CD4-positive, alpha-beta T cell (primary cell): Measurements from ENCODE around the gene LDHD. TPM values are rescaled to one million over a fixed set of nuclear protein-coding genes. Genes with fewer than 3 reads are reported as not detected.

Experiments used
- ATAC-seq: fragments of 200-7000 bp; cut with Tn5 transposase; one replicate; pipeline ENCODE4 v1.10.0; 2022; ENCODE audit warnings: mild to moderate bottlenecking; ENCODE audit not compliant: poor library complexity
- CTCF ChIA-PET: fragments of 350-600 bp; sonication (Branson Sonifier 250); formaldehyde crosslinking; loops from one replicate; lab custom pipeline; 2021; ENCODE audit warnings: antibody characterized with exemption, inconsistent platforms; lab: Charles Lee
- POLR2A ChIA-PET: fragments of 350-600 bp; sonication (Branson Sonifier 250); formaldehyde crosslinking; loops from one replicate; lab custom pipeline; 2021; ENCODE audit warnings: antibody characterized with exemption, inconsistent platforms; lab: Charles Lee
- DNase-seq, 14 experiments: peaks; one replicate each; pipeline ENCODE4 v3.0.0-alpha.2; 2013 to 2020; ENCODE audit warnings: mixed read lengths in 2 of 14
- H3K27ac ChIP-seq, 2 donors: one replicate each; pipeline versions ENCODE4 v1.5.1 to v1.7.0; 2013; ENCODE audit warnings: low read length in 2 of 2, low read depth in 1 of 2, mild to moderate bottlenecking in 1 of 2
- H3K27me3 ChIP-seq, 2 experiments: 1 replicate in 1 of 2; 2 replicates in 1 of 2; pipeline versions ENCODE4 v1.6.1 to v1.7.0; 2013; ENCODE audit warnings: low read length in 2 of 2, control low read depth in 1 of 2, mild to moderate bottlenecking in 1 of 2, moderate library complexity in 1 of 2; ENCODE audit not compliant: insufficient read depth in 2 of 2, control insufficient read depth in 1 of 2
- H3K36me3 ChIP-seq: one replicate; pipeline ENCODE4 v1.6.1; 2013; ENCODE audit warnings: low read length, control low read depth; ENCODE audit not compliant: insufficient read depth
- H3K4me1 ChIP-seq: one replicate; pipeline ENCODE4 v1.6.1; 2013; ENCODE audit warnings: low read length, control low read depth; ENCODE audit not compliant: insufficient read depth
- H3K4me3 ChIP-seq: one replicate; pipeline ENCODE4 v1.5.1; 2013; ENCODE audit warnings: mild to moderate bottlenecking, low read length, moderate library complexity
- H3K9me3 ChIP-seq, 2 experiments: 1 replicate in 1 of 2; 2 replicates in 1 of 2; pipeline versions ENCODE4 v1.6.1 to v1.7.0; 2013; ENCODE audit warnings: low read length in 2 of 2, mild to moderate bottlenecking in 2 of 2, control low read depth in 1 of 2, moderate library complexity in 1 of 2; ENCODE audit not compliant: control insufficient read depth in 1 of 2, insufficient read depth in 1 of 2
- H3K27ac Mint-ChIP-seq: one replicate; pipeline ENCODE4 v1.8.0; 2020; ENCODE audit warnings: mixed read lengths
- H3K27me3 Mint-ChIP-seq: one replicate; pipeline ENCODE4 v1.8.0; 2021; ENCODE audit warnings: mixed read lengths
- H3K36me3 Mint-ChIP-seq: one replicate; pipeline ENCODE4 v1.8.0; 2021; ENCODE audit warnings: low read depth, mixed read lengths
- H3K4me1 Mint-ChIP-seq: one replicate; pipeline ENCODE4 v1.8.0; 2021; ENCODE audit warnings: low read depth, mixed read lengths
- H3K4me3 Mint-ChIP-seq: one replicate; pipeline ENCODE4 v1.8.0; 2020; ENCODE audit warnings: mild to moderate bottlenecking, mixed read lengths
- H3K9me3 Mint-ChIP-seq: one replicate; pipeline ENCODE4 v1.8.0; 2020; ENCODE audit warnings: mixed read lengths
- intact Hi-C, 2 experiments: fragments of 100-400 bp; cut with DNase I in 1 of 2; cut with micrococcal nuclease in 1 of 2; formaldehyde crosslinking; loops; one replicate each; pipeline versions ENCODE4 v1.15.1 to v1.9.0; 2023 to 2025; cut with DNase I, micrococcal nuclease
- total RNA-seq, 174 experiments: library from RNA in 2 of 174; stranded (reverse) in 2 of 174; gene quantifications; one replicate each; pipeline ENCODE4 v1.2.3 and lab custom pipeline; 2021 to 2026
- TF ChIP-seq, protein P1 (sequence below): fragments of 200-600 bp; IDR thresholded peaks from one replicate; pipeline ENCODE4 v1.8.0; 2022; ENCODE audit warnings: antibody characterized with exemption, mild to moderate bottlenecking

Gene LDHD
- total RNA-seq, 2 experiments from 2014 or later = not detected

- peak overlapping the region; percentile 82 for H3K27ac Mint-ChIP-seq
- no peaks in the 10 kb centered on the region for H3K36me3 ChIP-seq
- H3K27me3 Mint-ChIP-seq = peaks cover 11% of the 10 kb centered on the region
- peak overlapping the region in 1 of 2 donors; percentile 44 for H3K27ac ChIP-seq
- POLR2A ChIA-PET = interaction anchor here (0.6 to 4.8 kb wide), 8 partner anchors 10 to 350 kb away, joined by 3 to 35 read pairs (median 4); partner anchors contain the start of gene WDR59
- peak; percentile 46 to 86 (median 75) for DNase-seq
- H3K4me1 ChIP-seq = peaks cover 72% of the 10 kb centered on the region
- TF ChIP-seq, protein P1, sequence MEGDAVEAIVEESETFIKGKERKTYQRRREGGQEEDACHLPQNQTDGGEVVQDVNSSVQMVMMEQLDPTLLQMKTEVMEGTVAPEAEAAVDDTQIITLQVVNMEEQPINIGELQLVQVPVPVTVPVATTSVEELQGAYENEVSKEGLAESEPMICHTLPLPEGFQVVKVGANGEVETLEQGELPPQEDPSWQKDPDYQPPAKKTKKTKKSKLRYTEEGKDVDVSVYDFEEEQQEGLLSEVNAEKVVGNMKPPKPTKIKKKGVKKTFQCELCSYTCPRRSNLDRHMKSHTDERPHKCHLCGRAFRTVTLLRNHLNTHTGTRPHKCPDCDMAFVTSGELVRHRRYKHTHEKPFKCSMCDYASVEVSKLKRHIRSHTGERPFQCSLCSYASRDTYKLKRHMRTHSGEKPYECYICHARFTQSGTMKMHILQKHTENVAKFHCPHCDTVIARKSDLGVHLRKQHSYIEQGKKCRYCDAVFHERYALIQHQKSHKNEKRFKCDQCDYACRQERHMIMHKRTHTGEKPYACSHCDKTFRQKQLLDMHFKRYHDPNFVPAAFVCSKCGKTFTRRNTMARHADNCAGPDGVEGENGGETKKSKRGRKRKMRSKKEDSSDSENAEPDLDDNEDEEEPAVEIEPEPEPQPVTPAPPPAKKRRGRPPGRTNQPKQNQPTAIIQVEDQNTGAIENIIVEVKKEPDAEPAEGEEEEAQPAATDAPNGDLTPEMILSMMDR = no peak
- H3K36me3 Mint-ChIP-seq = no peaks in the 10 kb centered on the region
- intact Hi-C loops = loop anchor here (1.0 to 5.0 kb wide), 2 partner anchors 34 to 37 kb away; no protein-coding TSS in a partner anchor
- ATAC-seq = peak; percentile 67
- peaks cover 0 to 4% of the 10 kb centered on the region in 2 experiments for H3K9me3 ChIP-seq
- peak overlapping the region; percentile 39 for H3K4me3 Mint-ChIP-seq
- peak overlapping the region; percentile 20 for H3K4me3 ChIP-seq
- peaks cover 62% of the 10 kb centered on the region for H3K4me1 Mint-ChIP-seq
- CTCF ChIA-PET = interaction anchor here (0.6 to 5.8 kb wide), 5 partner anchors 10 to 123 kb away, joined by 3 to 75 read pairs (median 6); partner anchors contain the start of gene ZNRF1
- H3K27me3 ChIP-seq = peaks cover 4 to 9% of the 10 kb centered on the region in 2 experiments
- no peaks in the 10 kb centered on the region for H3K9me3 Mint-ChIP-seq
Observed at GRCh38 chr16:75108792-75109731, 7.5 kb downstream of the LDHD start.

GRCh38 chr16:75107505-75107904 lies 9.1 kb downstream of the LDHD start:
- H3K4me1 Mint-ChIP-seq = peaks cover 66% of the 10 kb centered on the region
- intact Hi-C loops = loop anchor here in 1 of 2 experiments (5.0 kb wide), 1 partner anchor 35 kb away; no protein-coding TSS in a partner anchor
- ATAC-seq = no peak
- H3K36me3 ChIP-seq = no peaks in the 10 kb centered on the region
- H3K9me3 ChIP-seq = no peaks in the 10 kb centered on the region
- H3K4me1 ChIP-seq = peaks cover 72% of the 10 kb centered on the region
- H3K27me3 ChIP-seq = peaks cover 0 to 2% of the 10 kb centered on the region in 2 experiments
- no peaks in the 10 kb centered on the region for H3K36me3 Mint-ChIP-seq
- no peak overlapping the region for H3K4me3 Mint-ChIP-seq
- H3K27ac ChIP-seq = peak overlapping the region in 1 of 2 donors; percentile 40
- ChIA-PET CTCF (no interaction called here), POLR2A (interaction anchor here (4.8 kb wide), 1 partner anchor 8 kb away, joined by 35 read pairs; no protein-coding TSS in a partner anchor)
- no peaks in the 10 kb centered on the region for H3K9me3 Mint-ChIP-seq
- TF ChIP-seq, protein P1 = no peak
- peaks cover 3% of the 10 kb centered on the region for H3K27me3 Mint-ChIP-seq
- H3K27ac Mint-ChIP-seq = peak overlapping the region; percentile 82
- no peak overlapping the region for H3K4me3 ChIP-seq
- no peak for DNase-seq
